Tongue (tissue), 3 donors: ENCODE data around the gene FAM149B1. TPM values are rescaled to one million over a fixed set of nuclear protein-coding genes. Genes with fewer than 3 reads are reported as not detected.

Source experiments
- DNase-seq: peaks from one replicate; pipeline ENCODE4 v3.0.0-alpha.2; 2015
- small RNA-seq: library from RNA; depleted of rRNA; stranded (forward); fragments of <200 nt; gene quantifications from one replicate; pipeline ENCODE3, GENCODE V24; 2014; ENCODE audit warnings: low replicate concordance
- total RNA-seq: library from RNA; depleted of rRNA; stranded (reverse); fragments of >200 nt; gene quantifications from one replicate; pipeline ENCODE4 v1.2.3, GENCODE V29; 2014

Gene FAM149B1
- total RNA-seq, 1 donor from 2014 or later, result 29.0 TPM

GRCh38 chr10:73287441-73287840, 119.5 kb downstream of the FAM149B1 start:
- no peak for DNase-seq

DNA sequence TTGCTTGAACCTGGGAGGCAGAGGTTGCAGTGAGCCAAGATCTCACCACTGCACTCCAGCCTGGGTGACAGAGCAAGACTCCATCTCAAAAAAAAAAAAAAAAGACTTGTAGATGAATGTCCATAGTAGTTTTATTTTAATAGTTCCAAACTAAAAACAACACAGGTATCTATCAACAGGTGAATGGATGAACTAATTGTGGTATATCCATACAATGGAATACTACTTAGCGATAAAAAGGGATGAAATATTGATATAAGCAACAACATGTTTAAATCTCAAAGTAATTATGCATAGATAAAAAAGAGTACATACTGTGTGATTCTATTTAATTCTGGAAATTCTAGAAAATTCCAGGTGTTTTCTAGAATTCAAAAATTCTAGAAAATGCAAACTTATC, 122.0 kb downstream of the FAM149B1 start:
- DNase-seq, result no peak

GRCh38 chr10:73293461-73293860, 125.5 kb downstream of the FAM149B1 start:
- DNase-seq, result no peak

Small RNAs within 50 kb of the gene (small RNA-seq; reads per million reads assigned to genes)
- gene RF00019, result not detected
- gene RNU6-833P, result not detected
- 1.1 reads per million, percentile 86 among the genes with 10 or more reads in this experiment for gene SNORA11F

Other genes with a start within 250 kb of the FAM149B1 start
- 0.31 TPM for gene PLA2G12B, start 213.3 kb upstream of the FAM149B1 start, total RNA-seq
- 71.6 TPM for gene P4HA1, start 71.3 kb upstream of the FAM149B1 start, total RNA-seq
- gene NUDT13, start 57.7 kb upstream of the FAM149B1 start, total RNA-seq, result 2.1 TPM
- gene ECD, start 111 bp upstream of the FAM149B1 start, total RNA-seq, result 40.1 TPM
- gene DNAJC9, start 79.1 kb downstream of the FAM149B1 start, total RNA-seq, result 22.0 TPM
- 60.2 TPM for gene MRPS16, start 84.5 kb downstream of the FAM149B1 start, total RNA-seq
- gene CFAP70, start 190.7 kb downstream of the FAM149B1 start, total RNA-seq, result 1.8 TPM
- 99.3 TPM for gene ANXA7, start 245.9 kb downstream of the FAM149B1 start, total RNA-seq